Measurements from ENCODE around the gene NCBP3.

NCBP3 gene

DNA sequence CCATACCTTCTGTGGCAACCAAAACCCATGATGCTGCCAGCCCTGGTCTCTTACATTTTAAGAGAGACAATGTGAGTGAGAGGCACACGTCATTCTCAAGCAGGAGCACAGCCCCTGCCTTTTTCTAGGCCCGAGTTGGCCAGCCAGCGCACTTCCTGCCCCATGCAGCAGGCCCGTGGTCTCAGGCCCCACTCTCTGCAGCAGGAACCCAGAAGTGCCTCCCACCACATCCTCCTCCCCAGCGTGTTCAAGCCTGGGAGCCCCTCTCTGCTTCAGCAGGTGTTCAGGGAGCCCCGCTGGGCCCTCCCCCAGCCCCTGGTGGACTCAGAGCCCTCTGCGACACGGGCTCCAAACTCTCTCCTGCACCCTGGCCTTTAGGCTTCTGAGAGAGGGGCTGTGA, 75.6 kb downstream of the NCBP3 start:
- H3K36me3 ChIP-seq (ENCODE audit: control insufficient read depth, insufficient read depth, low read length), result no peaks in the 10 kb centered on the region
- H3K4me1 ChIP-seq, result no peaks in the 10 kb centered on the region
- TF ChIP-seq, protein P1, sequence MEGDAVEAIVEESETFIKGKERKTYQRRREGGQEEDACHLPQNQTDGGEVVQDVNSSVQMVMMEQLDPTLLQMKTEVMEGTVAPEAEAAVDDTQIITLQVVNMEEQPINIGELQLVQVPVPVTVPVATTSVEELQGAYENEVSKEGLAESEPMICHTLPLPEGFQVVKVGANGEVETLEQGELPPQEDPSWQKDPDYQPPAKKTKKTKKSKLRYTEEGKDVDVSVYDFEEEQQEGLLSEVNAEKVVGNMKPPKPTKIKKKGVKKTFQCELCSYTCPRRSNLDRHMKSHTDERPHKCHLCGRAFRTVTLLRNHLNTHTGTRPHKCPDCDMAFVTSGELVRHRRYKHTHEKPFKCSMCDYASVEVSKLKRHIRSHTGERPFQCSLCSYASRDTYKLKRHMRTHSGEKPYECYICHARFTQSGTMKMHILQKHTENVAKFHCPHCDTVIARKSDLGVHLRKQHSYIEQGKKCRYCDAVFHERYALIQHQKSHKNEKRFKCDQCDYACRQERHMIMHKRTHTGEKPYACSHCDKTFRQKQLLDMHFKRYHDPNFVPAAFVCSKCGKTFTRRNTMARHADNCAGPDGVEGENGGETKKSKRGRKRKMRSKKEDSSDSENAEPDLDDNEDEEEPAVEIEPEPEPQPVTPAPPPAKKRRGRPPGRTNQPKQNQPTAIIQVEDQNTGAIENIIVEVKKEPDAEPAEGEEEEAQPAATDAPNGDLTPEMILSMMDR (IDR thresholded peaks at IDR 0.05), result no peak
- H3K27me3 ChIP-seq (ENCODE audit: control insufficient read depth, insufficient read depth, low read length), result no peaks in the 10 kb centered on the region
- H2AFZ ChIP-seq, result no peak overlapping the region
- H3K4me3 ChIP-seq (ENCODE audit: low read depth, low read length), result no peak overlapping the region
- H3K9me3 ChIP-seq (ENCODE audit: control insufficient read depth, low read length), result no peaks in the 10 kb centered on the region
- H3K79me2 ChIP-seq, result no peaks in the 10 kb centered on the region
- H3K27ac ChIP-seq, result no peak overlapping the region
- H3K4me2 ChIP-seq (ENCODE audit: low read length), result no peak overlapping the region
- no peak overlapping the region for H3K9ac ChIP-seq

DNA sequence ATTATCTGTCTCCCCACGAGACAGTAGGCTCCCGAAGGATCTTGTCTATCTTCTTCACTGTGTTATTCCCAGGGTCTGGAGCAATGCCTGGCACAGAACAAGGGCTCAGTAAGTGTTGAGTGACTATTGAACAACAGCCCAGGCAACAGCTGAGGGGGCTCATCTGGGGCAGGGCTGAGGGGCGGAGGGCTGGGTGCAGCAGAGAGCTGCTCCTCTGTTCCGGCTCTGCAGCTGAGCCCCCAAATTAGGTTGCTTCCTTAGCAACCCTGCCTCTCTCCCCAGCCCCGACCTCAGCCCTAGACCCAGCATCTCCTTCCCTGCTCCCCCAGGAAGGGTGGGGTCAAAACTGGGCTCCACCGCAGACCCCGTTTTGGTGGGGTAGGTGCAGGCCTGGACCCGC, 77.3 kb downstream of the NCBP3 start:
- Histone ChIP-seq H3K79me2 (no peaks in the 10 kb centered on the region), H3K36me3 (ENCODE audit: control insufficient read depth, insufficient read depth, low read length) (no peaks in the 10 kb centered on the region), H3K27ac (no peak overlapping the region), H3K27me3 (ENCODE audit: control insufficient read depth, insufficient read depth, low read length) (no peaks in the 10 kb centered on the region), H2AFZ (no peak overlapping the region), H3K9me3 (ENCODE audit: control insufficient read depth, low read length) (no peaks in the 10 kb centered on the region), H3K4me1 (no peaks in the 10 kb centered on the region), H3K4me3 (ENCODE audit: low read depth, low read length) (no peak overlapping the region), H3K9ac (no peak overlapping the region), H3K4me2 (ENCODE audit: low read length) (no peak overlapping the region)
- TF ChIP-seq, protein P1 (IDR thresholded peaks at IDR 0.05), result no peak

DNA sequence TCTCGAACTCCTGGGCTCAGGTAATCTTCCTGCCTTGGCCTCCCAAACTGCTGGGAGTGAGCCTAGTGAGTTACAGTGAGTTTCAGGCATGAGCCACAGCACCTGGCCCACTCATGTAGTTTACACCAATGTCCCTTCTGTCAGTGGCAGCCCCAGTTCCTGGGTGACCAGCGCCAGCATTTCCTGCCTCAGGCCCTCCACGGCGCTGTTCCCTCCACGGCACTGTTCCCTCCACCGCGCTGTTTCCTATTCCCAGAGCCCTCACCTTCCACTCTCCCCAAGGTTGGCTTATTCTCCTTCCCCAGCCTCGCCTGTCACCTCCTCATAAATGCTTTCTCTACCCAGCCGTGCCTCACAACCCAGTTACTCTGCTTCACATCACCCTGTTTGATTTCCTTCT, 77.7 kb downstream of the NCBP3 start:
- TF ChIP-seq, protein P1 (IDR thresholded peaks at IDR 0.05), result no peak
- Histone ChIP-seq H3K9ac (no peak overlapping the region), H3K4me2 (ENCODE audit: low read length) (no peak overlapping the region), H3K4me1 (no peaks in the 10 kb centered on the region), H3K36me3 (ENCODE audit: control insufficient read depth, insufficient read depth, low read length) (no peaks in the 10 kb centered on the region), H3K79me2 (no peaks in the 10 kb centered on the region), H3K27me3 (ENCODE audit: control insufficient read depth, insufficient read depth, low read length) (no peaks in the 10 kb centered on the region), H3K27ac (no peak overlapping the region), H3K4me3 (ENCODE audit: low read depth, low read length) (no peak overlapping the region), H2AFZ (no peak overlapping the region), H3K9me3 (ENCODE audit: control insufficient read depth, low read length) (no peaks in the 10 kb centered on the region)

DNA sequence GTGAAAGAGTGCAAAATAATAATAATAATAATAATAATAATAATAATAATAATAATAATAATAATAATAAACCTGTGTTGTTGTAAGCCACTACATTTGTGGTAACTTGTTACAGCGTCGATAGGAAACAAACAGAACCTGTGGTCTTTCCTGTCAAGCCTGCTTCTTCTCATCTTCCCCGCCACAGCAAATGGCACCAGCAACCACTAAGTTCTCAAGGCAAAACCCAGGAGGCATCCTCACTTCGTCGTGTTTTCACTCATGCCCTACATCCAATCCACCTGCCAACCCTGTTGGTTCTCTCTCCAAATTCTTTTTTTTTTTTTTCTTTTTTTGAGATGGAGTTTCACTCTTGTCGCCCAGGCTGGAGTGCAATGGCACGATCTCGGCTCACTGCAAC, 79.3 kb downstream of the NCBP3 start:
- no peaks in the 10 kb centered on the region for H3K79me2 ChIP-seq
- no peak overlapping the region for H3K27ac ChIP-seq
- H3K4me3 ChIP-seq (ENCODE audit: low read depth, low read length), result no peak overlapping the region
- H3K9ac ChIP-seq, result no peak overlapping the region
- H2AFZ ChIP-seq, result no peak overlapping the region
- no peaks in the 10 kb centered on the region for H3K27me3 ChIP-seq (ENCODE audit: control insufficient read depth, insufficient read depth, low read length)
- H3K9me3 ChIP-seq (ENCODE audit: control insufficient read depth, low read length), result no peaks in the 10 kb centered on the region
- H3K4me2 ChIP-seq (ENCODE audit: low read length), result no peak overlapping the region
- H3K4me1 ChIP-seq, result no peaks in the 10 kb centered on the region
- TF ChIP-seq, protein P1 (IDR thresholded peaks at IDR 0.05), result no peak
- H3K36me3 ChIP-seq (ENCODE audit: control insufficient read depth, insufficient read depth, low read length), result no peaks in the 10 kb centered on the region

DNA sequence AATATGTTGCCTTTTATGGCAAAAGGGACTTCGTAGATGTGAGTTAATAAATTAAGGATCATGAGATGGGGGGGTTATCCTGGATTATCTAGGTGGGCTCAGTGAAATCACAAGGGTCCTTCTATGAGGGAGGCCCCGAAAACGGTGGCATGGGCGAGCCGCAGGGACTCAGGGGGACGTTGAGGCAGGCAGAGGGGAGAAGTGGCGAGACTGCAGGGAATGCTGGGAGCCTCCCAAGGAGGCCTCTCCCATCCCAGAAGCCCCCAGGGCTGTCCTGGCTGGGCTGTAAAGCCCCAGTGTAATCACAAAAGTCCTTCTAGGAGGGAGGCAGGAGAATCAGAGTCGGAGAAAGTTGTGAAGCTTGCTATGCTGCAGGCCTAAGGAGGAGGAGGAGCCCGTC, 80.1 kb downstream of the NCBP3 start:
- H3K4me1 ChIP-seq, result no peaks in the 10 kb centered on the region
- H3K79me2 ChIP-seq, result no peaks in the 10 kb centered on the region
- H3K36me3 ChIP-seq (ENCODE audit: control insufficient read depth, insufficient read depth, low read length), result no peaks in the 10 kb centered on the region
- H3K27me3 ChIP-seq (ENCODE audit: control insufficient read depth, insufficient read depth, low read length), result no peaks in the 10 kb centered on the region
- H2AFZ ChIP-seq, result no peak overlapping the region
- H3K27ac ChIP-seq, result no peak overlapping the region
- no peak overlapping the region for H3K4me2 ChIP-seq (ENCODE audit: low read length)
- TF ChIP-seq, protein P1 (IDR thresholded peaks at IDR 0.05), result no peak
- H3K9me3 ChIP-seq (ENCODE audit: control insufficient read depth, low read length), result no peaks in the 10 kb centered on the region
- no peak overlapping the region for H3K4me3 ChIP-seq (ENCODE audit: low read depth, low read length)
- H3K9ac ChIP-seq, result no peak overlapping the region
